Smooth muscle cell (in vitro differentiated cells): ENCODE results near the gene LGALS9C. TPM values are rescaled to one million over a fixed set of nuclear protein-coding genes. Genes with fewer than 3 reads are reported as not detected.
"Not testable (repeated sequence)": the region's sequence is repeated elsewhere in the genome, so short reads cannot be mapped to it uniquely, and the experiment has no call there.

Experiments
- DNase-seq: peaks from one replicate; lab custom pipeline; 2025; ENCODE audit not compliant: unreplicated experiment; lab: John Stamatoyannopoulos, UW
- H2AFZ ChIP-seq: fragments of 200-600 bp; sonication (generic); 2 replicates; pipeline ENCODE4 v1.6.0; 2016; ENCODE audit warnings: antibody characterized with exemption, low read depth, mild to moderate bottlenecking
- H3F3A ChIP-seq: fragments of 200-600 bp; sonication (generic); 2 replicates; pipeline ENCODE4 v1.6.0; 2017; ENCODE audit warnings: antibody characterized with exemption, low read depth
- H3K27ac ChIP-seq: fragments of 200-600 bp; sonication (generic); 2 replicates; pipeline ENCODE4 v1.5.1; 2016; ENCODE audit warnings: low read depth, mild to moderate bottlenecking
- H3K27me3 ChIP-seq: fragments of 200-600 bp; sonication (generic); 2 replicates; pipeline ENCODE4 v1.6.1; 2016; ENCODE audit warnings: low read depth, mild to moderate bottlenecking
- H3K36me3 ChIP-seq: fragments of 200-600 bp; sonication (generic); 2 replicates; pipeline ENCODE4 v1.5.1; 2016; ENCODE audit warnings: low read depth
- H3K4me1 ChIP-seq: fragments of 200-600 bp; sonication (generic); 2 replicates; pipeline ENCODE4 v1.5.1; 2016; ENCODE audit warnings: low read depth
- H3K4me2 ChIP-seq: fragments of 200-600 bp; sonication (generic); 2 replicates; pipeline ENCODE4 v1.6.0; 2016; ENCODE audit warnings: mild to moderate bottlenecking
- H3K4me3 ChIP-seq: fragments of 200-600 bp; sonication (generic); 2 replicates; pipeline ENCODE4 v1.5.1; 2016; ENCODE audit warnings: mild to moderate bottlenecking
- H3K79me2 ChIP-seq: fragments of 200-600 bp; sonication (generic); 2 replicates; pipeline ENCODE4 v1.6.0; 2016; ENCODE audit warnings: low read depth, mild to moderate bottlenecking
- H3K9ac ChIP-seq: fragments of 200-600 bp; sonication (generic); 2 replicates; pipeline ENCODE4 v1.6.0; 2016; ENCODE audit warnings: low read depth
- H3K9me3 ChIP-seq: fragments of 200-600 bp; sonication (generic); replicated peaks from 2 replicates; pipeline ENCODE4 v1.5.1; 2016; ENCODE audit warnings: low read depth
- H4K20me1 ChIP-seq: fragments of 200-600 bp; sonication (generic); 2 replicates; pipeline ENCODE4 v1.6.0; 2016; ENCODE audit warnings: low read depth
- WGBS: methylation state at CpG from one replicate; pipeline ENCODE4 v1.1.7; 2016; ENCODE audit warnings: low lambda C conversion rate; 5-methylcytosine and 5-hydroxymethylcytosine counted together
- polyA plus RNA-seq: library from polyadenylated mRNA; unstranded; fragments of >200 nt; fragmentation: Nextera tagmentation; extraction: Ambion mirVana; gene quantifications from 2 replicates; pipeline ENCODE4 v1.2.1, GENCODE V29; 2016
- total RNA-seq: library from RNA; depleted of rRNA; stranded (reverse); fragments of >200 nt; gene quantifications from 2 replicates; pipeline ENCODE4 v1.2.3, GENCODE V29; 2014

The LGALS9C gene
- total and polyA plus RNA-seq, 2 experiments from 2014 or later: 0.88 to 22.0 TPM

DNA sequence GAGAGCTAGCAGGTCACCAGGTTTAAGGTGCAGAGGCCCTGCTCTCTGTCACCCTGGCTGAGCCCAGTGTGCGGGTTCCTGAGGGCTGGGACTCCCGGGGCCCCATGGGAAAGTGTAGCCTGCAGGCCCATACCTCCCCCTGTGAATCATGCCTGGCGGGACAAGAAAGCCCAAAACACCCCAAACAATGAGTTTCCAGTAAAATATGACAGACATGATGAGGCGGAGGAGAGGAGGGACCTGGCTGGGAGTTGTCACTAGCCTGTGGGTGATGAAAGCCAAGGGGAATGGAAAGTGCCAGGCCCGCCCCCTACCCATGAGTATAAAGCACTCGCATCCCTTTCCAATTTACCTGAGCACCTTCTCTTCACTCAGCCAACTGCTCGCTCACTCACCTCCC lies 26.8 kb upstream of the LGALS9C start:
- not testable (repeated sequence) for H3K27me3 ChIP-seq, DNase-seq, H3K4me1 ChIP-seq, H3K9ac ChIP-seq, H4K20me1 ChIP-seq, H2AFZ ChIP-seq, H3K4me2 ChIP-seq, H3K4me3 ChIP-seq, H3K79me2 ChIP-seq, H3K36me3 ChIP-seq, H3K9me3 ChIP-seq, H3F3A ChIP-seq, H3K27ac ChIP-seq
- no CpG with 5 or more reads among the region's 7 CpGs for WGBS

- DNase-seq, H3K9me3 ChIP-seq, H3K4me3 ChIP-seq, H3K79me2 ChIP-seq, H3F3A ChIP-seq, H3K27me3 ChIP-seq, H3K36me3 ChIP-seq, H3K9ac ChIP-seq, H3K4me1 ChIP-seq, H2AFZ ChIP-seq, H3K27ac ChIP-seq, H3K4me2 ChIP-seq, H4K20me1 ChIP-seq: not testable (repeated sequence)
- 33% methylated on average over 1 of the region's 7 CpGs for WGBS
Observed at GRCh38 chr17:18450998-18451397, 25.6 kb upstream of the LGALS9C start.

- not testable (repeated sequence) for H3K27ac ChIP-seq, DNase-seq, H3K4me3 ChIP-seq, H4K20me1 ChIP-seq, H3K4me1 ChIP-seq, H3K9ac ChIP-seq, H3K4me2 ChIP-seq, H3K79me2 ChIP-seq, H3K9me3 ChIP-seq, H3F3A ChIP-seq, H3K36me3 ChIP-seq, H2AFZ ChIP-seq, H3K27me3 ChIP-seq
- WGBS: 100% methylated on average over 2 of the region's 5 CpGs
Observed at GRCh38 chr17:18451969-18452368, 24.6 kb upstream of the LGALS9C start.

- H3K27me3 ChIP-seq, H4K20me1 ChIP-seq, H3F3A ChIP-seq, H3K4me1 ChIP-seq, H2AFZ ChIP-seq, H3K9me3 ChIP-seq, H3K79me2 ChIP-seq, H3K4me3 ChIP-seq, H3K36me3 ChIP-seq, DNase-seq, H3K9ac ChIP-seq: not testable (repeated sequence)
- H3K27ac ChIP-seq: peak overlapping the region; percentile 31
- WGBS: 6% methylated on average over 8 of the region's 8 CpGs
- peak overlapping the region; percentile 43 for H3K4me2 ChIP-seq
Observed at GRCh38 chr17:18459035-18459434, 17.6 kb upstream of the LGALS9C start.

DNA sequence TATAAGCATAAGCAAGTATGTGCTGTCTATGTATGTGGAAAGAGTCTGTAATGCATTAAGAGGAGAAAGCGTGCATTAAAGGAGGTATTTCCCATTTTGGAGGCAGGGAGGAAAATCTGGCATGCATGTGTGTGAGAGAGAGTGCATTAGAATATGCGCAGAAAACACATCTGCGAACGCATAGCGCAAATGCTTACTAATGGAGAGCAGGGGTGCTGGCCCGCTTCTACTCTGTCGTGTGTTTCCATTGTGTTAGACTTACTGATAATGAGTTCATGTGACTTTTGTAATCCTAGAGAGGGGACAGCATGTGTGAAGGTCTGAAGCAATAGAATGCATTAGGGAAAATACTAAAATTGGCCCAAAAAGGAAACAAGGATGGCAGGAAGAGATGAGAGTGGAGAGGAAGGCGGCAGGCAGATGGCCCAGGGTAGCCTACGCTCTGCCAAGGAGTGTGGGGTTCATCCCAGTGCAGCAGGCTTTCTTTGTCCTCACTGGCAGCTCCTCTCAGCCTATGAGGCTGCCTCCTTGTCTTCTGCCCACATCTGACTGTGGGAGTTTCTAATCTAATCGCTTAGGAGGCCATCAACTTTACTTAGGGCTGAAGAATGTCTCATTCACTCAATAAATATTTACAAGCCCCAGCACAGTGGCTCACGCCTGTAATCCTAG lies 12.6 kb upstream of the LGALS9C start:
- not testable (repeated sequence) for DNase-seq

DNA sequence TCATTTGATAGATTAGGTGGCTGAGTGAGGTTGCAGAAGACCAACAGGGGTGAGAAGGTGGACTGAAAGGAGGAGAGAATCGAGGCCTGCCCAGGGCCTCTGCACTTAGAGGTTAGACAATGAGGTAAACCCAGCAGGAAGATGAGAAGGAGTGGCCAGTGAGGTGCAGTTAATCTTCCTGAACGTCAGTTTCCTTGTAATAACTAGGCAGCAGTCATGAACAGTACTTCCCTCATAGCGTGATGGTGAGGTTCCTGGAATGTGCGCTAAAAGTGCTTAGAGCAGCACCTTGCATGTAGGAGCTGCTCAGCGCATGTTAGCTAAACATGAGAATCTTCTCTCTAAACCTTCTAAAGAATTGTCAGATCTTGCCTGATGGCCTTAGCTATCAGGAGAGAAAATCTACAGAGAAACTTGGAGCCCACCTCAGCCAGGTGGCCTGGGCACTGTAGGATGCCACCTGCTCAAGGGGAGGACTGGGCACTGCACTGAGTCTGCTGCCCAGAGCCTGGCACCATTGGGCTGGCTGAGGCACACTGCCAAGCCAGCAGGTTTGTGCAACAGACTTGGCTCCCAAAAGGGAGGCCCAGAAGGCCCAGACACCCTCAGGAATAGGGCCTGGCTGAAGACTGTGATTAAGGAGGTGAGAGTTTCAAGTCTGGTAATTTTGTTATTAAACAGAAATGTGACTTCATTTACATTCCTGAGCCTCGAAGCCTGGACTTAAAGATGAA lies 10.2 kb upstream of the LGALS9C start:
- H3K27me3 ChIP-seq, H3K27ac ChIP-seq, H2AFZ ChIP-seq, H3K9ac ChIP-seq, H3K4me2 ChIP-seq, H4K20me1 ChIP-seq, H3K79me2 ChIP-seq, H3K36me3 ChIP-seq, DNase-seq, H3K4me3 ChIP-seq, H3F3A ChIP-seq, H3K4me1 ChIP-seq, H3K9me3 ChIP-seq: not testable (repeated sequence)
- 56% methylated on average over 1 of the region's 6 CpGs for WGBS

More for the DNA sequence above, 12.6 kb upstream of the LGALS9C start:
- H3F3A ChIP-seq, H2AFZ ChIP-seq, H3K27ac ChIP-seq, H3K4me3 ChIP-seq, H3K4me1 ChIP-seq, H3K9me3 ChIP-seq, H3K36me3 ChIP-seq, H3K4me2 ChIP-seq, H3K79me2 ChIP-seq, H3K27me3 ChIP-seq, H4K20me1 ChIP-seq, H3K9ac ChIP-seq: not testable (repeated sequence)
- 64% methylated on average over 7 of the region's 11 CpGs for WGBS

DNA sequence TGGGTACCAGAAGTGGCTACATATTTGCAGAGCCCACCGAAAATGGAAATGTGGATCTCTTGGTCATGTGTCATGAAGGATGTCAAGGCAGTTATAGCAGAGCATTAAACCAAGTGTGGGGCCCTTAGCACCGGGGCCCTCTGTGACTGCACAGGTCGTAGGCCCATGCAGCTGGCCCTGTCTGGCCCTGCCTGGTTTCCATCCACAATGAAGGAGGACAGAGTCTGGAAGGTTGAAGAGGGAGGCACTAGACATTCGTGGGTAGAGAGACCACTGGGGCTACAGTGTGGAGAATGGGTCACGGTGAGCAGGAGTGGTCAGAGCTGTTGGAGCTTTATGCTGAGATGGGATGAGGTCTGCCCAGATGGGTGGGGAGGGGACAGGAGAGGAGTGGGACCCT lies 9.6 kb upstream of the LGALS9C start:
- not testable (repeated sequence) for H3K27me3 ChIP-seq, H3F3A ChIP-seq, H3K4me1 ChIP-seq, H3K4me2 ChIP-seq, H3K36me3 ChIP-seq, H4K20me1 ChIP-seq, H3K27ac ChIP-seq, H2AFZ ChIP-seq, H3K9ac ChIP-seq, DNase-seq, H3K79me2 ChIP-seq, H3K4me3 ChIP-seq, H3K9me3 ChIP-seq
- 90% methylated on average over 4 of the region's 5 CpGs for WGBS

- H3K4me2 ChIP-seq, H2AFZ ChIP-seq: not testable (repeated sequence)
Observed at GRCh38 chr17:18468472-18469171, 8.0 kb upstream of the LGALS9C start.

More at GRCh38 chr17:18468472-18469171, 8.0 kb upstream of the LGALS9C start:
- H3K27me3 ChIP-seq, H3K9ac ChIP-seq, DNase-seq, H3K79me2 ChIP-seq, H3K4me3 ChIP-seq, H3K4me1 ChIP-seq, H3F3A ChIP-seq, H3K9me3 ChIP-seq, H4K20me1 ChIP-seq, H3K36me3 ChIP-seq, H3K27ac ChIP-seq: not testable (repeated sequence)
- WGBS: 89% methylated on average over 6 of the region's 10 CpGs
